Esophagus (tissue), 2 donors: ENCODE results near the gene NUDT22. TPM values are rescaled to one million over a fixed set of nuclear protein-coding genes. Genes with fewer than 3 reads are reported as not detected.
"Not testable (repeated sequence)": the region's sequence is repeated elsewhere in the genome, so short reads cannot be mapped to it uniquely, and the experiment has no call there.

Experiments used
- H3K27ac ChIP-seq, 2 donors: one replicate each; pipeline ENCODE4 v1.5.1; 2013; ENCODE audit warnings: low read depth in 2 of 2, mild to moderate bottlenecking in 2 of 2, inconsistent platforms in 1 of 2, low read length in 1 of 2, moderate library complexity in 1 of 2
- H3K27me3 ChIP-seq, 2 donors: one replicate each; pipeline ENCODE4 v1.6.1; 2013; ENCODE audit warnings: low read length in 2 of 2, control low read depth in 1 of 2, mild to moderate bottlenecking in 1 of 2; ENCODE audit not compliant: insufficient read depth in 2 of 2, control insufficient read depth in 1 of 2
- H3K36me3 ChIP-seq, 2 donors: one replicate each; pipeline ENCODE4 v1.6.1; 2013; ENCODE audit warnings: low read length in 1 of 2; ENCODE audit not compliant: control insufficient read depth in 2 of 2, insufficient read depth in 2 of 2
- H3K4me1 ChIP-seq, 2 donors: one replicate each; pipeline ENCODE4 v1.6.1; 2013; ENCODE audit warnings: low read length in 1 of 2; ENCODE audit not compliant: control insufficient read depth in 2 of 2, insufficient read depth in 2 of 2
- H3K4me3 ChIP-seq, 2 donors: one replicate each; pipeline ENCODE4 v1.5.1; 2013; ENCODE audit warnings: low read length in 2 of 2, mild to moderate bottlenecking in 2 of 2, low read depth in 1 of 2, moderate library complexity in 1 of 2
- H3K9me3 ChIP-seq, 2 donors: one replicate each; pipeline ENCODE4 v1.6.1; 2013; ENCODE audit warnings: mild to moderate bottlenecking in 2 of 2, low read depth in 1 of 2, low read length in 1 of 2, moderate library complexity in 1 of 2; ENCODE audit not compliant: control insufficient read depth in 2 of 2, insufficient read depth in 1 of 2
- WGBS, 2 donors: extraction: QIAGEN DNeasy Blood & Tissue Kit; methylation state at CpG; one replicate each; pipeline ENCODE4 v1.1.7; 2013; 5-methylcytosine and 5-hydroxymethylcytosine counted together
- polyA plus RNA-seq, 2 donors: library from polyadenylated mRNA; stranded (reverse); fragments of 200-250 nt; gene quantifications; one replicate each; pipeline ENCODE4 v1.2.3, GENCODE V29; 2013
- donor health status: healthy with polysubstance abuse.
- donor health status: Bipolar disorder and iron deficiency.

The NUDT22 gene
- polyA plus RNA-seq, 2 donors, result 49.5 to 55.1 TPM

DNA sequence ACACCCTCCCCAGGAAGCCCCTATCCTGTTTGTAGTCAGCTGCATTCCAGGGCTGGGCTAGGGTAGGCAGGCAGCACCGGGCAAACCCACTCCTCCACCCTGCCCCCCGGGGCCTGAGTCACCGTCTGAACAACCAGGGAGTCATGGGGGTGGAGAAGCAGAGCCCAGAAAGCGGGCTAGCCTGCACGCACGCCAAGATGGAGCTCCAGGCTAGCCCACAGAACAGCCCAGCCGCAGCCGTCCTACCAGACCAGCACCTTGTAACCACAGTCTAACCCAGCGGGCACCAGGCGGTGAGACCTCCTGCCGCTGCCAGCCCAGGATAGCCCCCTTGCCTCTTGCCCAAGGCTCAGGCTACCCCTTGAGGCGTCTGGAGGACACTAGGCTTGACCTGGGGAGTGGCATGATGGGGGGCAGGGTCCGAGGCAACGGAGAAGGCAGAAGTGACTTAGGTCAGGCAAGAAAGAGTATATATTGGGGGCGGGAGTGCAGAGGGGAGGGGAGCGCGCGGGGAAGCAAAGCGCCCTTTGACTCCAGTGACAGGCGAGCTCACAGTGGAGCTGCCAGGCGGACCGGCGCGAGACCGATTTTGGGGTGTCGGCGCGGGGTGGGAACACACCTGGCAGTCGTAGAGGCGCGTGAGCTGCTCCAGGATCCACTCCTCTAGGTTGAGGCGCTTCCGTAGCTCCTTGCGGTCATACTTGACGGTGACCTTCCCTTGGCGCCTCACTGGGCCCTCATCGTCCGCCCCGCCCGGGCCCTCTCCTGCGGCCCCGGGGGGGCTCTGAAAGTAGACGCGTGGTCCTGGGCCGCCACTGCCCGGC lies 19.9 kb downstream of the NUDT22 start:
- no peaks in the 10 kb centered on the region for H3K27me3 ChIP-seq
- peak overlapping the region; percentile 93 to 97 for H3K27ac ChIP-seq
- no peaks in the 10 kb centered on the region for H3K9me3 ChIP-seq
- peaks cover 10 to 16% of the 10 kb centered on the region in 2 donors for H3K4me1 ChIP-seq
- 1% methylated on average over 37 to 46 of the region's 46 CpGs for WGBS, 2 donors
- peak overlapping the region; percentile 69 to 78 for H3K4me3 ChIP-seq
- peaks cover 0 to 13% of the 10 kb centered on the region in 2 donors for H3K36me3 ChIP-seq

GRCh38 chr11:64246621-64246870 lies 20.5 kb downstream of the NUDT22 start:
- H3K36me3 ChIP-seq, result peaks cover 0 to 13% of the 10 kb centered on the region in 2 donors
- peak overlapping the region; percentile 69 to 78 for H3K4me3 ChIP-seq
- H3K27me3 ChIP-seq, H3K9me3 ChIP-seq: not testable (repeated sequence)
- peaks cover 10 to 18% of the 10 kb centered on the region in 2 donors for H3K4me1 ChIP-seq
- H3K27ac ChIP-seq, result peak overlapping the region; percentile 93 to 97
- 0 to 3% methylated on average over 8 to 43 of the region's 43 CpGs for WGBS, 2 donors

GRCh38 chr11:64246871-64247728 lies 21.0 kb downstream of the NUDT22 start, which contains the start of gene PPP1R14B:
TSS of gene PPP1R14B (minus strand) at chr11:64246943. CDS start at chr11:64246673, 270 bp downstream.
- H3K4me3 ChIP-seq, result peak within 1 kb of the TSS; percentile 69 to 78
- H3K9me3 ChIP-seq, result no peaks in the 10 kb centered on the region
- peaks cover 10 to 20% of the 10 kb centered on the region in 2 donors for H3K4me1 ChIP-seq
- H3K27ac ChIP-seq, result peak within 1 kb of the TSS; percentile 97 to 98
- 1 to 3% methylated on average over 57 to 74 of the region's 74 CpGs for WGBS, 2 donors
- no peaks in the 10 kb centered on the region for H3K27me3 ChIP-seq
- H3K36me3 ChIP-seq, result peaks cover 0 to 13% of the 10 kb centered on the region in 2 donors

DNA sequence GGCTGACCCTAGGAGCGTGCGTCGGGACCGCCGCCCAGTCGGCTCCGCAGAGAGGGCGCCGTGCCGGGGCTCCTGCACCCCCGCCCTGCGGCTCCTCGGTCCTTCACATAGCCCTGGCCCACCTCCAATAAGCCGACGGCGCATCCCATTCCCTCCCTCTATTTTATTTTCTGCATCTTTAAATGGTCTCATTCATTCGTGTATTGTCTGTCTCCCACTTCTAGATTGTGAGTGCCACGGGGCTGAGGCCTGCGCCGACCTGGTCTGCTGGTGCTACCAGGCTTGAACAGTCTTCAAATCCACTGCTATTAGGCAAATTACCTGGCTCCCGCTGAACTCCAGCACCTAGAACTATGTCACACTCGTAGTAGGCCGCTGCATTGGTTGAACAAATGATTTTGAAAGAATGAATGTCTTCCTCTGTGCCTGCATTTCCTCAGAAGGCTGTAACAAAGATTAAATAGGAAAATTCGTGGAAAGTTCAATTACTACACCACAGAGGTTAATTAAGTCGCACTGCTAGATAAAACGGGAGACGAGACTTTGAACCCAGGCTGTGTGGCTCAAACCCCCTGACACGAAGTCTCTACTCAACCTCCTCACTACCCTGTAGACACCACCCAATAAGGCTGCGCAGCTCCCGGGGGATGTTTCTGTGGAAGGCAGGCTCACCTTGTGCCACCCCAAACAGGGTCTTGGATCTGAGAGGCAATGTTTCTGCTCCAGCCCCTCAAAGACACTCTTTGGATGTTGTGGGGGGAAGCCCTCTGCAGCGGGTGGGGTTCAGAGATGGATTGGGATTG lies 21.9 kb downstream of the NUDT22 start:
- WGBS, 2 donors, result 36 to 47% methylated on average over 29 to 31 of the region's 31 CpGs
- Histone ChIP-seq H3K9me3 (no peaks in the 10 kb centered on the region), H3K4me1 (peaks cover 10 to 17% of the 10 kb centered on the region in 2 donors), H3K36me3 (peaks cover 0 to 11% of the 10 kb centered on the region in 2 donors), H3K27me3 (no peaks in the 10 kb centered on the region), H3K27ac (peak overlapping the region; percentile 97 to 98), H3K4me3 (peak overlapping the region; percentile 51 to 69)

DNA sequence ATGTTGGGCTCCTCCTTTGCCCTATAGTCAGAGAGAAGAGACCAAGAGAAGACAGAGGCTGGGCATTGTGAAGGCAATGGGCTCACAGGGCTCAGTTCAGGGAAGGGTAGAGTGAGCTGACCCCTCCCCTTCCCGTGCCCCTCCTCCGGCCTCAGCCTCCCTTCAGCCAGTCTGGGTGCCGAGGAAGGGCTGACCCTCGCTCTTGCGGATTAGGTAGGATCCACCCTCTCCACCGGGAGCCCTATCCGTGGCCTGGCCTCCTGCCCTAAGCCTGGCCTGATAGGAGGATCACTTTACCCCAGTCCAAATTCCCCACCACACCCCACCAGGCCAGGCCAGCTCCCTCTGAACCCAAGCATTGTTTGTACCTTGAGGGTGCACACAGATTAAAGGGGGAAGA lies 22.5 kb downstream of the NUDT22 start:
- Histone ChIP-seq H3K4me3 (no peak overlapping the region), H3K27me3 (no peaks in the 10 kb centered on the region), H3K4me1 (peaks cover 6 to 17% of the 10 kb centered on the region in 2 donors), H3K36me3 (peaks cover 0 to 5% of the 10 kb centered on the region in 2 donors), H3K9me3 (no peaks in the 10 kb centered on the region), H3K27ac (no peak overlapping the region)
- WGBS, 2 donors, result 73 to 76% methylated on average over 7 of the region's 7 CpGs

GRCh38 chr11:64249038-64249437 lies 23.0 kb downstream of the NUDT22 start:
- 94 to 95% methylated on average over 4 of the region's 4 CpGs for WGBS, 2 donors
- Histone ChIP-seq H3K27me3 (no peaks in the 10 kb centered on the region), H3K27ac (no peak overlapping the region), H3K4me3 (no peak overlapping the region), H3K4me1 (peaks cover 6 to 16% of the 10 kb centered on the region in 2 donors), H3K36me3 (peaks cover 0 to 4% of the 10 kb centered on the region in 2 donors), H3K9me3 (no peaks in the 10 kb centered on the region)

- WGBS, 2 donors, result 86 to 88% methylated on average over 8 of the region's 8 CpGs
- Histone ChIP-seq H3K4me3 (no peak overlapping the region), H3K9me3 (no peaks in the 10 kb centered on the region), H3K27me3 (no peaks in the 10 kb centered on the region), H3K4me1 (peaks cover 6 to 14% of the 10 kb centered on the region in 2 donors), H3K36me3 (peaks cover 0 to 7% of the 10 kb centered on the region in 2 donors), H3K27ac (no peak overlapping the region)
Observed at GRCh38 chr11:64249563-64250414, 23.7 kb downstream of the NUDT22 start.

DNA sequence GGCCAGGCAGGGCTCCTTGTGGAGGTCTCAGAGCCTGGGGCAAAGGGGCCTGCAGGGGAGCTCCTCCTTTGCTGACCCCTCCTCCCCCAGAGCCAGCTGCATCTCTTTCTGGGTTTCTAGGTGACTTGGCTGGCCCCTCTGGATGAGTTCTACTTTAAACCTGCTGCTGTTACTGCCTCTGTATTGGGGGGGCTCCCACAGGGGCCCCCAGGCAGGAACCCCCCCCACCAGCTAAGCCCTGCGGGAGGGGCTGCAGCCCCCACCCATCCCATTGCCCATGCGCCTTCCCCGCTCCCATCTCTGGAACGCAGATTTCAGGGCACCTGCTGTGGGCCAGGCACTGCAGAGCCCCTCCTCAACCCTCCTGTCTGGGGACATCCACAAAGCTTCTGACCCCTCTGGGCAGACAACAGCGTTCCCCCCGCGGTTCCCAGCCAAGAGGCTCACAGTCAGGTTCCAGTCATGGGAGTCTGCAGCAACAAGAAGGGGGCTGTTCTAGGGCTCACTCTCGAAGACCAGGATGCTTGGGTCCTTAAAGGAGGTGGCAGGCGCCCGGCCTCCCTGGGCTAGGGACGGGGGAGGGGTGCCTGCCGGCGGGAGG lies 24.4 kb downstream of the NUDT22 start:
- H3K9me3 ChIP-seq, result no peaks in the 10 kb centered on the region
- peaks cover 6 to 14% of the 10 kb centered on the region in 2 donors for H3K4me1 ChIP-seq
- H3K27ac ChIP-seq, result no peak overlapping the region
- peaks cover 0 to 12% of the 10 kb centered on the region in 2 donors for H3K36me3 ChIP-seq
- 21 to 23% methylated on average over 12 to 13 of the region's 13 CpGs for WGBS, 2 donors
- H3K4me3 ChIP-seq, result peak overlapping the region; percentile 52 to 85
- no peaks in the 10 kb centered on the region for H3K27me3 ChIP-seq
